Sigmoid colon (tissue), 7 donors: ENCODE measurements around the gene UCN. TPM values are rescaled to one million over a fixed set of nuclear protein-coding genes. Genes with fewer than 3 reads are reported as not detected.
"Not testable (repeated sequence)": the region's sequence is repeated elsewhere in the genome, so short reads cannot be mapped to it uniquely, and the experiment has no call there.

Experiments used
- DNase-seq: peaks from one replicate; pipeline ENCODE4 v3.0.0-alpha.2; 2019
- H3K27ac ChIP-seq, 4 donors: fragments of 200-600 bp; sonication (generic); one replicate each; pipeline ENCODE4 v1.5.1; 2016 to 2019; ENCODE audit warnings: mild to moderate bottlenecking in 1 of 4
- H3K27me3 ChIP-seq, 3 donors: fragments of 200-600 bp; sonication (generic); one replicate each; pipeline ENCODE4 v1.5.1; 2019; ENCODE audit warnings: mild to moderate bottlenecking in 1 of 3
- H3K36me3 ChIP-seq, 4 donors: fragments of 200-600 bp; sonication (generic); one replicate each; pipeline ENCODE4 v1.5.1; 2016 to 2019
- H3K4me1 ChIP-seq, 4 donors: fragments of 200-600 bp; sonication (generic); one replicate each; pipeline ENCODE4 v1.5.1; 2017 to 2019
- H3K4me3 ChIP-seq, 4 donors: fragments of 200-600 bp; sonication (generic); one replicate each; pipeline ENCODE4 v1.5.1; 2017 to 2019; ENCODE audit warnings: mild to moderate bottlenecking in 2 of 4, moderate library complexity in 1 of 4
- H3K9me3 ChIP-seq, 4 donors: fragments of 200-600 bp in 3 of 4; sonication (generic) in 3 of 4; one replicate each; pipeline versions ENCODE4 v1.5.1 to v1.6.1; 2013 to 2019
- CTCF ChIP-seq, 4 experiments: fragments of 450-650 bp in 3 of 4; fragments of 200-600 bp in 1 of 4; IDR thresholded peaks; one replicate each; pipeline ENCODE4 v1.5.1; 2016 to 2019; ENCODE audit warnings: antibody characterized with exemption in 4 of 4, mild to moderate bottlenecking in 3 of 4, moderate library complexity in 2 of 4
- EP300 ChIP-seq, 4 donors: sonication (generic); formaldehyde crosslinking; IDR thresholded peaks; one replicate each; pipeline ENCODE4 v1.6.1; 2017; ENCODE audit warnings: antibody characterized with exemption in 4 of 4
- POLR2A ChIP-seq, 2 donors: fragments of 450-650 bp; IDR thresholded peaks; one replicate each; pipeline ENCODE4 v1.6.1; 2016; ENCODE audit warnings: antibody characterized with exemption in 2 of 2, mild to moderate bottlenecking in 2 of 2, moderate library complexity in 2 of 2
- POLR2AphosphoS5 ChIP-seq, 4 donors: sonication (generic); formaldehyde crosslinking; IDR thresholded peaks; one replicate each; pipeline ENCODE4 v1.6.1; 2017; ENCODE audit warnings: antibody characterized with exemption in 4 of 4
- WGBS, 2 donors: extraction: QIAGEN DNeasy Blood & Tissue Kit; methylation state at CpG; one replicate each; pipeline ENCODE4 v1.1.7; 2013; 5-methylcytosine and 5-hydroxymethylcytosine counted together
- intact Hi-C: fragments of 100-400 bp; cut with DNase I; formaldehyde crosslinking; loops from one replicate; pipeline ENCODE4 v1.15.1; 2023
- polyA plus RNA-seq, 3 donors: library from polyadenylated mRNA; stranded (reverse); fragments of 200-250 nt; gene quantifications; one replicate each; pipeline ENCODE4 v1.2.3, GENCODE V29; 2013
- total RNA-seq, 4 donors: library from RNA; depleted of rRNA; stranded (reverse); fragments of >200 nt; gene quantifications; one replicate each; pipeline ENCODE4 v1.1.0, GENCODE V29; 2016
- donor health status: healthy with polysubstance abuse.
- donor health status: Bipolar disorder and iron deficiency.
- donor health status: healthy.

UCN gene
- total and polyA plus RNA-seq, 7 donors: 0.71 to 6.5 (median 1.6) TPM; not detected in 2

GRCh38 chr2:27322766-27323595 lies 14.7 kb upstream of the UCN start, which contains the start of gene MPV17:
Gene MPV17, minus strand, starts transcription at chr2:27323097. Its CDS starts 580 bp downstream, at chr2:27322517.
- no peaks in the 10 kb centered on the region for H3K27me3 ChIP-seq
- peaks cover 7 to 25% (median 12%) of the 10 kb centered on the region in 4 donors for H3K36me3 ChIP-seq
- no peaks in the 10 kb centered on the region for H3K9me3 ChIP-seq
- WGBS, 2 donors: 0% methylated on average over 39 of the region's 39 CpGs
- peak; percentile 97 for DNase-seq
- intact Hi-C loops: loop anchor here (2.0 kb wide), 1 partner anchor 48 kb away; the partner anchor contains the start of genes EIF2B4 and SNX17
- peak; percentile 78 for TF ChIP-seq POLR2A (IDR thresholded peaks at IDR 0.05)
- no peak for TF ChIP-seq CTCF (IDR thresholded peaks at IDR 0.05)
- TF ChIP-seq POLR2AphosphoS5 (IDR thresholded peaks at IDR 0.05): peak; percentile 91 to 95 (median 94)
- TF ChIP-seq EP300 (IDR thresholded peaks at IDR 0.05): peak in 1 of 4 donors; percentile 11
- H3K4me3 ChIP-seq: peak within 1 kb of the TSS; percentile 69 to 86 (median 79)
- peak within 1 kb of the TSS; percentile 92 to 95 (median 94) for H3K27ac ChIP-seq
- peaks cover 0 to 30% (median 20%) of the 10 kb centered on the region in 4 donors for H3K4me1 ChIP-seq

GRCh38 chr2:27322301-27322765 lies 14.1 kb upstream of the UCN start:
- TF ChIP-seq CTCF (IDR thresholded peaks at IDR 0.05): no peak
- TF ChIP-seq POLR2AphosphoS5 (IDR thresholded peaks at IDR 0.05): no peak
- TF ChIP-seq POLR2A (IDR thresholded peaks at IDR 0.05): no peak
- no peak for TF ChIP-seq EP300 (IDR thresholded peaks at IDR 0.05)
- Histone ChIP-seq H3K9me3 (no peaks in the 10 kb centered on the region), H3K27me3 (no peaks in the 10 kb centered on the region), H3K4me3 (peak overlapping the region; percentile 69 to 86 (median 79)), H3K4me1 (peaks cover 0 to 30% (median 20%) of the 10 kb centered on the region in 4 donors), H3K27ac (peak overlapping the region; percentile 92 to 95 (median 94)), H3K36me3 (peaks cover 6 to 18% (median 8%) of the 10 kb centered on the region in 4 donors)
- DNase-seq: no peak
- intact Hi-C loops: loop anchor here (2.0 kb wide), 1 partner anchor 48 kb away; the partner anchor contains the start of genes EIF2B4 and SNX17
- 1 to 2% methylated on average over 10 of the region's 10 CpGs for WGBS, 2 donors

- DNase-seq: peak; percentile 86
- H3K4me1 ChIP-seq: peaks cover 0 to 30% (median 20%) of the 10 kb centered on the region in 4 donors
Measured at GRCh38 chr2:27320958-27321543, 12.8 kb upstream of the UCN start.

GRCh38 chr2:27319839-27320238 lies 11.6 kb upstream of the UCN start:
- H3K4me3 ChIP-seq, DNase-seq, H3K36me3 ChIP-seq, H3K27me3 ChIP-seq, intact Hi-C loops, H3K27ac ChIP-seq, H3K9me3 ChIP-seq: not testable (repeated sequence)
- peaks cover 0 to 30% (median 20%) of the 10 kb centered on the region in 4 donors for H3K4me1 ChIP-seq
- 96% methylated on average over 15 of the region's 15 CpGs for WGBS, 2 donors

More at GRCh38 chr2:27320958-27321543, 12.8 kb upstream of the UCN start:
- intact Hi-C loops: no loop called here
- Histone ChIP-seq H3K27ac (peak overlapping the region in 2 of 4 donors; percentile 6 to 61), H3K4me3 (no peak overlapping the region), H3K9me3 (no peaks in the 10 kb centered on the region), H3K36me3 (peaks cover 0 to 8% (median 0%) of the 10 kb centered on the region in 4 donors), H3K27me3 (no peaks in the 10 kb centered on the region)
- TF ChIP-seq CTCF (IDR thresholded peaks at IDR 0.05) (peak in 1 of 4 experiments; percentile 14), EP300 (IDR thresholded peaks at IDR 0.05) (no peak), POLR2A (IDR thresholded peaks at IDR 0.05) (no peak), POLR2AphosphoS5 (IDR thresholded peaks at IDR 0.05) (peak in 2 of 4 donors; percentile 38 to 66)
- 44 to 67% methylated on average over 8 of the region's 8 CpGs for WGBS, 2 donors
